SKM-1 treated with dmso at 0.1 percent for 144 hours (cell line): Measurements from ENCODE around the gene BCL11B.
"Not testable (repeated sequence)": the region's sequence is repeated elsewhere in the genome, so short reads cannot be mapped to it uniquely, and the experiment has no call there.

Experiments used
- DNase-seq: peaks from one replicate; lab custom pipeline; 2025; ENCODE audit not compliant: unreplicated experiment; lab: John Stamatoyannopoulos, UW

BCL11B gene

GRCh38 chr14:99203080-99203479 lies 68.9 kb downstream of the BCL11B start:
- DNase-seq, result no peak

GRCh38 chr14:99202516-99202915 lies 69.5 kb downstream of the BCL11B start:
- DNase-seq, result no peak

GRCh38 chr14:99201351-99202073 lies 70.5 kb downstream of the BCL11B start:
- DNase-seq, result no peak

- no peak for DNase-seq
Measured at GRCh38 chr14:99200654-99201005, 71.4 kb downstream of the BCL11B start.

- DNase-seq, result no peak
Measured at GRCh38 chr14:99199846-99200653, 71.9 kb downstream of the BCL11B start.

GRCh38 chr14:99198746-99199502 lies 73.1 kb downstream of the BCL11B start:
- DNase-seq, result no peak

- DNase-seq, result no peak
Measured at GRCh38 chr14:99196310-99196650, 75.7 kb downstream of the BCL11B start.

GRCh38 chr14:99195602-99196309 lies 76.2 kb downstream of the BCL11B start:
- no peak for DNase-seq

GRCh38 chr14:99194736-99195135 lies 77.3 kb downstream of the BCL11B start:
- no peak for DNase-seq

- no peak for DNase-seq
Measured at GRCh38 chr14:99194136-99194535, 77.9 kb downstream of the BCL11B start.

- DNase-seq, result no peak
Measured at GRCh38 chr14:99192830-99193229, 79.2 kb downstream of the BCL11B start.

- no peak for DNase-seq
Measured at GRCh38 chr14:99192028-99192621, 79.9 kb downstream of the BCL11B start.

- no peak for DNase-seq
Measured at GRCh38 chr14:99191395-99192027, 80.5 kb downstream of the BCL11B start.

GRCh38 chr14:99190696-99191394 lies 81.2 kb downstream of the BCL11B start:
- DNase-seq, result no peak

GRCh38 chr14:99189201-99189801 lies 82.7 kb downstream of the BCL11B start:
- DNase-seq, result no peak

- DNase-seq, result no peak
Measured at GRCh38 chr14:99188731-99189191, 83.2 kb downstream of the BCL11B start.

GRCh38 chr14:99187858-99188257 lies 84.1 kb downstream of the BCL11B start:
- no peak for DNase-seq

- DNase-seq, result no peak
Measured at GRCh38 chr14:99186956-99187690, 84.9 kb downstream of the BCL11B start.

- not testable (repeated sequence) for DNase-seq
Measured at GRCh38 chr14:99186336-99186735, 85.7 kb downstream of the BCL11B start.
